Measurements from ENCODE around the gene ATP9B.

DNA sequence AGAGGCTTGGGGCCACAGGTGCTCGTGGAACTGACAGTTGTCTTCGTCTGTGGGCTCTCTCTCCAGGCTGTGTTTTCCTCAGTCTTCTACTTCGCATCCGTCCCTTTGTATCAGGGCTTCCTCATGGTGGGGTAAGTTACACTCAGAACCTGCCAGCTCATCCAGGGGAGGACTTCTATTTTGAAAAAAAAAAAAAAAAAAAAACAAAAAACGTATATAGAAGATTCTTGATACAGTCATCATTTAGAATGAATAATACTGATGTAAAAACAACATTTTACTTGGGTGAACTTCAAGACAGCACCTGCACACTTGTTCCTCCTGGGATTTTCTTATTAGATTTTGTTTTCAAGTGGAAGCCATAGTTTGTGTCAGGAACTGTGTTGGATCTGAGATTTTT is 278.9 kb downstream of the ATP9B start:
- TF ChIP-seq, protein P1, sequence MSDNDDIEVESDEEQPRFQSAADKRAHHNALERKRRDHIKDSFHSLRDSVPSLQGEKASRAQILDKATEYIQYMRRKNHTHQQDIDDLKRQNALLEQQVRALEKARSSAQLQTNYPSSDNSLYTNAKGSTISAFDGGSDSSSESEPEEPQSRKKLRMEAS (IDR thresholded peaks at IDR 0.05; ENCODE audit: low read depth), result no peak
- TF ChIP-seq EP300 (IDR thresholded peaks at IDR 0.05; ENCODE audit: borderline replicate concordance in 1 of 2, low read depth in 1 of 2, low read length in 1 of 2) (no peak), YY1 (IDR thresholded peaks at IDR 0.05; ENCODE audit: low read depth) (no peak), TAF1 (IDR thresholded peaks at IDR 0.05; ENCODE audit: borderline replicate concordance, low read depth, low read length) (no peak), FOXM1 (IDR thresholded peaks at IDR 0.05; ENCODE audit: low read depth) (no peak)
- TF ChIP-seq, protein P2, sequence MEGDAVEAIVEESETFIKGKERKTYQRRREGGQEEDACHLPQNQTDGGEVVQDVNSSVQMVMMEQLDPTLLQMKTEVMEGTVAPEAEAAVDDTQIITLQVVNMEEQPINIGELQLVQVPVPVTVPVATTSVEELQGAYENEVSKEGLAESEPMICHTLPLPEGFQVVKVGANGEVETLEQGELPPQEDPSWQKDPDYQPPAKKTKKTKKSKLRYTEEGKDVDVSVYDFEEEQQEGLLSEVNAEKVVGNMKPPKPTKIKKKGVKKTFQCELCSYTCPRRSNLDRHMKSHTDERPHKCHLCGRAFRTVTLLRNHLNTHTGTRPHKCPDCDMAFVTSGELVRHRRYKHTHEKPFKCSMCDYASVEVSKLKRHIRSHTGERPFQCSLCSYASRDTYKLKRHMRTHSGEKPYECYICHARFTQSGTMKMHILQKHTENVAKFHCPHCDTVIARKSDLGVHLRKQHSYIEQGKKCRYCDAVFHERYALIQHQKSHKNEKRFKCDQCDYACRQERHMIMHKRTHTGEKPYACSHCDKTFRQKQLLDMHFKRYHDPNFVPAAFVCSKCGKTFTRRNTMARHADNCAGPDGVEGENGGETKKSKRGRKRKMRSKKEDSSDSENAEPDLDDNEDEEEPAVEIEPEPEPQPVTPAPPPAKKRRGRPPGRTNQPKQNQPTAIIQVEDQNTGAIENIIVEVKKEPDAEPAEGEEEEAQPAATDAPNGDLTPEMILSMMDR (IDR thresholded peaks at IDR 0.05), result no peak
- TF ChIP-seq, protein P3, sequence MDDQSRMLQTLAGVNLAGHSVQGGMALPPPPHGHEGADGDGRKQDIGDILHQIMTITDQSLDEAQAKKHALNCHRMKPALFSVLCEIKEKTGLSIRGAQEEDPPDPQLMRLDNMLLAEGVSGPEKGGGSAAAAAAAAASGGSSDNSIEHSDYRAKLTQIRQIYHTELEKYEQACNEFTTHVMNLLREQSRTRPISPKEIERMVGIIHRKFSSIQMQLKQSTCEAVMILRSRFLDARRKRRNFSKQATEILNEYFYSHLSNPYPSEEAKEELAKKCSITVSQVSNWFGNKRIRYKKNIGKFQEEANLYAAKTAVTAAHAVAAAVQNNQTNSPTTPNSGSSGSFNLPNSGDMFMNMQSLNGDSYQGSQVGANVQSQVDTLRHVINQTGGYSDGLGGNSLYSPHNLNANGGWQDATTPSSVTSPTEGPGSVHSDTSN (IDR thresholded peaks at IDR 0.05), result no peak
- TF ChIP-seq, protein P4, sequence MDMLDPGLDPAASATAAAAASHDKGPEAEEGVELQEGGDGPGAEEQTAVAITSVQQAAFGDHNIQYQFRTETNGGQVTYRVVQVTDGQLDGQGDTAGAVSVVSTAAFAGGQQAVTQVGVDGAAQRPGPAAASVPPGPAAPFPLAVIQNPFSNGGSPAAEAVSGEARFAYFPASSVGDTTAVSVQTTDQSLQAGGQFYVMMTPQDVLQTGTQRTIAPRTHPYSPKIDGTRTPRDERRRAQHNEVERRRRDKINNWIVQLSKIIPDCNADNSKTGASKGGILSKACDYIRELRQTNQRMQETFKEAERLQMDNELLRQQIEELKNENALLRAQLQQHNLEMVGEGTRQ (IDR thresholded peaks at IDR 0.05; ENCODE audit: borderline replicate concordance, low read depth, low read length), result no peak
